Fibroblast of gingiva (primary cell): ENCODE measurements around the gene FALEC.
"Not testable (repeated sequence)": the region's sequence is repeated elsewhere in the genome, so short reads cannot be mapped to it uniquely, and the experiment has no call there.

ENCODE experiments used
- DNase-seq: peaks from one replicate; pipeline ENCODE4 v3.0.0-alpha.2; 2011; ENCODE audit warnings: low read depth

The FALEC gene

DNA sequence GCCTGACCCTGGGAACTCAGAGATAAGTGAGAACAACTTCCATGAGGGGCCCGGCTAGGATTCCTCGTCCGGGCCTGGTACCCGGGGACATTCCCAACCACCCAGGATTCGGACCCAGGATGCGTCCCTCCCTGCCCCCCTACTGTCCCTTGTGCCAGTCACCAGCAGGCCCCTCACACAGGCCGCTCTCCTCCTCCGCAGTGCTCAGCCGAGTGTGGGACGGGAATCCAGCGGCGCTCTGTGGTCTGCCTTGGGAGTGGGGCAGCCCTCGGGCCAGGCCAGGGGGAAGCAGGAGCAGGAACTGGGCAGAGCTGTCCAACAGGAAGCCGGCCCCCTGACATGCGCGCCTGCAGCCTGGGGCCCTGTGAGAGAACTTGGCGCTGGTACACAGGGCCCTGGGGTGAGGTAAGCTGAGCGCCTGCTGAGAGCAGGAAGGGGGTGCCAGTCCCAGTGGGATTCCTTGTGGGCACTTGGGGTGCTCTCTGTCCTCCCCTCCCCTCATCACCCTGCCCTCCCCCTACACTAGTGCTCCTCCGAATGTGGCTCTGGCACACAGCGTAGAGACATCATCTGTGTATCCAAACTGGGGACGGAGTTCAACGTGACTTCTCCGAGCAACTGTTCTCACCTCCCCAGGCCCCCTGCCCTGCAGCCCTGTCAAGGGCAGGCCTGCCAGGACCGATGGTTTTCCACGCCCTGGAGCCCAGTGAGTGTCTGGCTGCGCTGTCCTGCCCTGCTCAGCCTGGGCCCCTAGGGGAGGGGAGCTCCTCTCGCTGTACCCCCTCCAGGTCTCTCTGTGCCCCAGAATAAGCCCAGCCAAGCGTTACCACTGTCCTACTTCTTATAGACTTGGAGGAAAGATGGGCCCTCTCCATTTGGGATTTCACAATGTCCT lies 43.5 kb downstream of the FALEC start:
- no peak for DNase-seq

DNA sequence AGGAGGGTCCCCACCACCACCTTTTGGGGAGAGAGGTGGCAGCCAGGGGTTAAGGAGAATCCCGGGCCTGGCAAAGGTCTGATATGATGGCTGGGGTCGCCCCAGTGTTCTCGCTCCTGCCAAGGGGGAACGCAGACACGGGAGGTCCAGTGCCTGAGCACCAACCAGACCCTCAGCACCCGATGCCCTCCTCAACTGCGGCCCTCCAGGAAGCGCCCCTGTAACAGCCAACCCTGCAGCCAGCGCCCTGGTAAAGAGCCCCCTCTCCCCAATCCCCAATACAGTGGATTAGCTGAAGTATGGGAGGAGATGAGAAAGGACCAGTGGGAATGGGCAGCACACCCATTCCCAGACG lies 44.1 kb downstream of the FALEC start:
- no peak for DNase-seq

DNA sequence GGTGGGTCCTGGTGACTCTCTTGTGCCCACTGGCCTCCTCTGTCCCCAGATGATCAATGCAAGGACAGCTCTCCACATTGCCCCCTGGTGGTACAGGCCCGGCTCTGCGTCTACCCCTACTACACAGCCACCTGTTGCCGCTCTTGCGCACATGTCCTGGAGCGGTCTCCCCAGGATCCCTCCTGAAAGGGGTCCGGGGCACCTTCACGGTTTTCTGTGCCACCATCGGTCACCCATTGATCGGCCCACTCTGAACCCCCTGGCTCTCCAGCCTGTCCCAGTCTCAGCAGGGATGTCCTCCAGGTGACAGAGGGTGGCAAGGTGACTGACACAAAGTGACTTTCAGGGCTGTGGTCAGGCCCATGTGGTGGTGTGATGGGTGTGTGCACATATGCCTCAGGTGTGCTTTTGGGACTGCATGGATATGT lies 44.5 kb downstream of the FALEC start:
- peak; percentile 47 for DNase-seq

DNA sequence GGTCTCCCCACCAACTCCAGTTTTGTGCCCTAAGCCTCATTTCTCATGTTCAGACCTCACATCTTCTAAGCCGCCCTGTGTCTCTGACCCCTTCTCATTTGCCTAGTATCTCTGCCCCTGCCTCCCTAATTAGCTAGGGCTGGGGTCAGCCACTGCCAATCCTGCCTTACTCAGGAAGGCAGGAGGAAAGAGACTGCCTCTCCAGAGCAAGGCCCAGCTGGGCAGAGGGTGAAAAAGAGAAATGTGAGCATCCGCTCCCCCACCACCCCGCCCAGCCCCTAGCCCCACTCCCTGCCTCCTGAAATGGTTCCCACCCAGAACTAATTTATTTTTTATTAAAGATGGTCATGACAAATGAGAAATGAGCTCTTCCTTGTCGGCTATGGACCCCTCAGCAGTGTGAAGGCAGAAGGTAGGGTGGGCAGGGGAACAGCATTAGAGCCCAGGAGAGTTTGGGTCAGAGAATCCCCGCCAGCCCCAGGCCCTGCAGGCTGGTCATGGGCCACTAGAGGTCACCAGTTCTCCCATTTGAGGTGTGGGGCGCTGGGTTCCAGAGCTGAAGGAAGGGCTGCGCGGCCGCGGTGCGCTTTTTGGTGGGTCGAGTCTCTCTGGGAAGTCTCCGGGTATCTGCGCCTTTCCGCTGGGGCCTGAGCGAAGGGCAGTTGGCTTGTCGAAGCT lies 45.2 kb downstream of the FALEC start:
- no peak for DNase-seq

DNA sequence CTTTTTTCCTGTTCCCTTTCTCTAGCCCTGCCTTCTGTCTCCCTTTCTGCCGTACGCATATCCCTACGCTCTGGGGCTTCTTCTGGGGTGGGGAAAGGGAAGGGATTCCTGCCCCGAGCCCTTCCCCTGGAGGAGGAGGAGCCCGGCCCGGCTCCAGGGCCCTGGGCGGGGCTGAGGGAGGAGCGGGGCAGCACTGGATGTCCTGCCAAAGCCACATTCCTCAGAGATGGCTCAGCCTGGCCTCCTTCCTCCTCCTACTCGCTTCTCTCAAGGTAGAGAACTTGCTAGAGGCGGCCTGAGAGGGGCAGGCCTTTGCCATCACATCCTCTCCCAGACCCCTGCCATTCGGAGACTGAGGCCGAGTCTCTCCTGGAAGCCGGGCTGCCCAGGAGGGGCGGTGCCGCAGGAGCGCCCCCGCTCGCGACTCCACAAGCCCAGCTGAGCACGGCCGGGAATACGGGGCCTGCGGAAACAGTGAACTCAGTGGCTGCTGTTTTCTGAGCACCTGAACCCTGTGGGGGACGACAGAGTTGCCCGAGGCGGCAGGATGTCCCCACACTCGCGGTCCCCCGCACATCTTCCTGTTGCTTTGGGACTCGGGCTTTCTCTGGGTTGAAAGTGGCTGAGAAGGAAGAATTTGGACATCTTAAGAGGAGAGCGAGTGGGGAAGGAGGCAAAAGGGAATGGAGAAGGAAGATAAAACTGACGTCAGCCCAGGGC lies 45.9 kb downstream of the FALEC start:
- DNase-seq: peak; percentile 99

DNA sequence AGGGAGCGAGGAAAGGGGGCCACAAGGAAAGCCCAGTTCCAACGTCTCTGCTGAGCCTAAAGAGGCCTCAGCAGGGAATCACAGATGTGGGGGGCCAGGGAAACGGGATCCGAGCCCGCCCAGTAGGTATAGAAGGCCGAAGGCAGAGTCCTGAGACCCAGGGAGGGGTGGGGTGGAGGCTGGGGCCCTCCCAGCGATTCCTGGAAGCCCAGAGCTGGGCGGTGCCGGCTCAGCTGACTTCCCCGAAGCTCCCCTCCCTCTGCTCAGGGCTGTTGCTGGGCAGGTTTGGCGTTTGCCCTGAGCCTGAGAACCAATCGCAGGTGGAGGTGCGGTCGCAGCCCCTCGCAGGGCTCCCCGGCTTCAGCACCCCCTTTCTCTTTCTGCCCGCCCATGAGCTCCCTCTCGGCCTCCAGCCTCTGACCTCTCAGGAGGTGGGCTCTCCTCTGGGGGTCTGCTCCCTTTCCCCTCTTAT lies 46.5 kb downstream of the FALEC start:
- peak; percentile 96 for DNase-seq

DNA sequence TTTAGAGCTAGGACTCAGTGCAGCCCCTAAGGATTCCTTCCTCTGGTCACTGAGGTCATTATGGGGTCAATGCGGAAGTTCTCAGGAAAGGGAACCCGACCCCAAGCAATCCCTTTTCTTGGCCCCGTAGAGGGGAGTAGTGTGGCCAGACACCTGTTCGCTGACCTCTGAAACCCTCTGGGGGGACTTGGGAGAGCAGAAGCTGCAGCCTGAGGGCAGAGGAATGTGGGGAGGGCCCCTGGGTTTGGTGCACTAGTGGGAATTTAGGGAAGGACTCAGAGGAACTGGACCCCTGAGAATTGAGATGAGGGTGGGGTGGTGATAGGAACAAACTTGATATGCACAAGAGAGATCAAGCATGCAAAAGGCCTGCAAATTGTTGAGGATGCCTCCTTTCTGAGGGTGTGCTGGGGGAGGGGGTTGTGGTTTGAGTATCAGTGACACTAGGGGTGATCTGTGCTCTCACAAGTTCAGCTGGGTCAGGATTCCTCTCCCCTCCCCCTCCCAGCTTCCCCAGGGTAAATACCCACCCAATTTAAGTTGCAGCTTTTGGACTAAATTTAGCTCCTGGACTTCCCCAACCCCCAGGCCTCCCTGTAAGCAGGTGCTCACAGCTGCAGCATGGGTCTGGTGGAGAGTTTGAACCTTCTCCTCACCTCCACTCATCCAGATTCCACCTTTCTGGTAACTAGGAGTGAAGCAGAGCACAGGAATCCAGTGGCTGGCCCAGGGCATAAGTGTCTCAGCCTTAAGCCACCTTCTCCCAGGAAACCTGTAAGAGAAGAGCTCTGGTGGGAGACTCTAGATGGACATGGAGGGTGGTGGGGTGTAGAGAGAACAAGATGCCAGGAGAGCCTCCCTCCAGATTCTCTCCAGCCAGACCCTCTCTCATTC lies 47.1 kb downstream of the FALEC start:
- DNase-seq: peak; percentile 14

DNA sequence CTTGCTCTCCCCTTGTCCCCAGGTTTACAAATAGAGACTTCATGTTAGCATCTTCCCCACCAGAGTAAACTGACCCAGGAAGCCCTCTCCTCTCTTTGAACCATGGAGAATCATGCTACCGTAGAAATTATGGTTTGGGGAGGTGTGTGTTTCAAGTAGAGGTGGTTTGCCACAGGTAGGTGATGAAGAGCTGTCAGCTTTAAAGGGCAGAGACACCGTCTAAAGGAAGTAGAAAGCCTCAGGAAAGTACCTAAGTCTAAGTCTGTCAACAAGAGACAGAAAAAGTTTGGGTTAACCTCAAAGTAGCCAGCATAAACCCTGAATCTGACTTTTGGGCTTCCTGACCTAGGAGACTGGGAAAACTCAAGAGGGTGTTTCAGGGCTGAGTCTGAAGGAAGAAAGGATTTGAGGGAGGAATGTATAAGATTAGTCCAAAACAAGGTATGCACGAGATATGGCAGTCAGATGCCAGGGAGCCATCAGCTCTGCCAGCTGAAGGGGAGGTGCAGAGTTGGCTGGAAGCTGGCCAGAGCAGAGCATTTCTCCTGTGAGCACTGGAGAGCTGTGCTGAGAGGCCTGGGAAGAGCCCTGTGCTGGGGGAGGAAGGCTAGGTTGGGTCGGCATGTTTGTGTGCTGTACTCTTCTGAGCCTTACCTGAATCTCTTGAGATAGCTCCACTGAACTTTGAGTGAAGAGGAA lies 47.9 kb downstream of the FALEC start:
- peak; percentile 31 for DNase-seq

DNA sequence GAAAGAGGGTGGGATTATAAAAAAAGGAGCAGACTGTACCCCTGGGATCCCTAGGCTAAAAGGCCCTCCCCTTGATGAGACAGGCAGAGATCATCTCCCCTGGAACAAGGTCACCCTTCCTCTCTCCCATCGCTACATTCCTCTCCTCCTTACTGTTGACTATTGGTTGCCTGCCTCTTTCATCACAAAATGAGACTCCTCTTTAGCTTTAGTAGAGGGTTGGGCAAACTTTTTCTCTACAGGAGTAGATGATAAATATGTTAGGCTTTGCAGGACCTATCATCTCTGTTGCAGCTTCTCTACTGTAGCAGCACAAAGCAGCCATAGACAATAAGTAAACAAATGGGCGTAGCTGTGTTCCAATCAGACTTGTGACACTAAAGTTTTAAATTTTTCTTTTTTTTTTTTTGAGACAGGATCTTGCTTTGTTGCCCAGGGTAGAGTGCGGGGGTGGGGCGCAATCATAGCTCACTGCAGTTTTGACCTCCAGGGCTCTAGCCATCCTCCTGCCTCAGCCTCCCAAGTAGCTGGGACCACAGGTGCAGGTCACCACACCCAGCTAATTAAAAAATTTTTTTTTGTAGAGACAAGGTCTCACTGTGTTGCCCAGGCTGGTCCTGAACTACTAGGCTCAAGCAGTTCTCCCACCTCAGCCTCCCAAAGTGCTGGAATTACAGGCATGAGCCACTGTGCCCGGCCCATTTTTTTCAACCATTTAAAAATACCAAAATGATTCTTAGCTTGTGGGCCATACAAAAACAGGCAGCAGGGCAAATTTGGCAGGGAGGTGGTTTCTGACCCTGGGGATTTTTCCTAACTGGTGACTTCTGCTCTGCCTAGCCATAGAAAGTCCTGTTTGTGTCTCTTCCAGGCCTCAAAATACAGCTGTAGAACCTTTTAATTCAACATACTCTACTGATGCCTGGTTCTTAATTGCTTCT lies 48.8 kb downstream of the FALEC start:
- peak; percentile 52 for DNase-seq

DNA sequence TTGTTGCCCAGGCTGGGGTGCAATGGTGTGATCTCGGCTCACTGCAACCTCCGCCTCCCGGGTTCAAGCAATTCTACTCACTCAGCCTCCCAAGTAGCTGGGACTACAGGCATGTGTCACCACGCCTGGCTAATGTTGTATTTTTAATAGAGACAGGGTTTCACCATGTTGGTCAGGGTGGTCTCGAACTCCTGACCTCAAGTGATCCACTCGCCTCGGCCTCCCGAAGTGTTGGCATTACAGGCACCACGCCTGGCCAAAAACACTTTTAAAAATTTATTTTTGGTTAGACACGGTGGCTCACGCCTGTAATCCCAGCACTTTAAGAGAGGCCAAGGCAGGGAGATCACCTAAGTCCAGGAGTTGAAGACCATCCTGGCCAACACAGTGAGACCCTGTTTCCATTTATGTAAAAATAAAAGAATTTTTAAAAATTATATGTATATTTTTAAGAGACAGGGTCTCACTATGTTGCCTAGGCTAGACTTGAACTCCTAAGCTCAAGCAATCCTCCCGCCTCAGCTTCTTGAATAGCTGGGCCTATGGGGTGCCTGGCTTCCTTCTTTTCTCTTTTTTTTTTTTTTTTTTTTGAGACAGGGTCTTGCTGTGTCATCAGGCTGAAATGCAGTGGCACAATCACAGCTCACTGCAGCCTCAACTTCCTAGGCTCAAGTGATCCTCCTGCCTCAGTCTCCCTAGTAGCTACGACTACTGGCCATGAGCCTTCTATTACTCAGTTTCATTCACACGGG lies 49.9 kb downstream of the FALEC start:
- not testable (repeated sequence) for DNase-seq

DNA sequence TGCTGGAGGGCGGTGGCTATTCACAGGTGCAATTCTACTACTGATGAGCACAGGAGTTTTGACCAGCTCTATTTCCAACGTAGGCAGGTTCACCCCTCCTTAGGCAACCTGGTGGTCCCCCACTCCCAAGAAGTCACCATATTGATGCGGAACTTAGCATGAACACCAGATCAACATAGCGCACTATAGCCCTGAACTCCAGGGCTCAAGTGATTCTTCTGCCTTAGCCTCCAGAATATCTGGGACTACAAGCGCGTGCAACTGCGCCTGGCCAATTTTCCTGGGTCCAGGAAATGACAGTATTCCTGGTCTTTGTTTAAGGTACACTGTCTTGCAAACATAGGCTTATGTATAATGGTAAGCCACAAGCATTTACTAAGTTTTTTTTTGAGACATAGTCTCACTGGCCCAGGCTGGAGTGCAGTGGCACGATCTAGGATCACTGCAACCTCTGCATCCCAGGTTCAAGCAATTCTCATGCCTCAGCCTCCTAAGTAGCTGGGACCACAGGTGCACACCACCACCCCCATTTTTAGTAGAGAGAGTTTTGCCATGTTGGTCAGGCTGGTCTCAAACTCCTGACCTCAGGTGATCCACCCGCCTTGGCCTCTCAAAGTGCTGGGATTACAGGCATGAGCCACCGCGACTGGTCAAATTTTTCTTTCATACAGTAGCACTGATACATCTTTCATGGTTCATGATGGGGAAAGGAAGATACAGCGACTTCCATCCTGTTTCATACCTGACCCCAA lies 51.2 kb downstream of the FALEC start:
- no peak for DNase-seq

DNA sequence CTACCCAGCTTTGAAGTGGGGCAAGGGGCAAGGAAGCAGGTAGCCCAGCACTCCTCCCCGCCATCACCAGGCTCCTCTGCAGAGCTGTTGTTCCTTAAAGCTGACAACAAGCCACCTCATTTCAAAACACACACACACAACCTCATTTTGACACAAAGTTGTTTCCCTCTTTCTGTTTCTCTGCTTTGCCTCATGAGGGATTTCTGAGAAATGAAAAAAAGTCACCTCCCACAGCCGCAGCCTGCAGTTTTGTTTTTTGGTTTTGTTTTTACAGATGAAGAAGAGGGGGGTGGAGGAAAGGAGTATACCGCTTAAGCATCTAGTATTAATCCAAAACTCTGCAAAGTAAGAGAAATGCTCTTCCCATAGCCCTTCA lies 51.8 kb downstream of the FALEC start:
- peak; percentile 29 for DNase-seq

DNA sequence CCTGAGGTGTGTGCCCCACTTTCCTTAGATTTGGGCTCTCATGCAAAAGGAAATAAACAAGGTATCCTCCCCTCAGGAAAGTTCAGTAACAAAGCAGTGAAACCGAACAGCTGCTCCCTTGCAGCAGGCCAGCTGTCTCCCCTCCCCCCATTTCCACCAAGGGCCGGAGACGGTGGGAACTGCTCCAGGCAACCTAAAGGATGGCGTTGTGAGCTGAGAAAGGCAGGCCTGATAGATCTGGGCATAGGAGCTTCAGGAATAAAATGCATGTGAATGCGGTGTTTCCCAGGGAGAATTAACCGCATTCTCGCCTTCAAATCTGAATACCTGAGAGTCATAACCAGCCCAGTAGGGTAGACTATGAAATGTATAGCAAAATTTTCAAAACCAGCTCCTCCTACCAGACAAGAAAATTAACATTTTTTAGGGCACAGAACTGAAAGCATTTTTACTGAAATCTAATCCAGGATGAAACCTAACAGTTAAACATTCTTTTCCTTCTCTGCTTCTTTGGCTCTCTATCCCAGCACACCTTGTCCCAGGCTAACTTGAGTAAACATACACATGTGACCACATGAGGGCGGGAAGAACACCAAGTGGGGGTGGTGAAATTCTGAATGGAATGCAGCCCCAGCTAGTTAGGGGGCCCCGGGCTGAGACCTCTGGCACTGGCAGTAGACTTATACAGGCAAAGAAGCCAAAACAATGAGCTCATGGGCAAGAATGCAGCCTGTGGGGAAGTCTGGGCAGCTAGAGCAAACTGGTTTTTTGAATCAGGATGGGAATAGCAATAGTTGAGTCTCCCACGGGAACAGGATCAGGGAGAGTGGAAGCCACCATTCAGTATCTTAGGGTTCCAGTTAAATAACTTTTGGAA lies 52.4 kb downstream of the FALEC start:
- DNase-seq: peak; percentile 97

DNA sequence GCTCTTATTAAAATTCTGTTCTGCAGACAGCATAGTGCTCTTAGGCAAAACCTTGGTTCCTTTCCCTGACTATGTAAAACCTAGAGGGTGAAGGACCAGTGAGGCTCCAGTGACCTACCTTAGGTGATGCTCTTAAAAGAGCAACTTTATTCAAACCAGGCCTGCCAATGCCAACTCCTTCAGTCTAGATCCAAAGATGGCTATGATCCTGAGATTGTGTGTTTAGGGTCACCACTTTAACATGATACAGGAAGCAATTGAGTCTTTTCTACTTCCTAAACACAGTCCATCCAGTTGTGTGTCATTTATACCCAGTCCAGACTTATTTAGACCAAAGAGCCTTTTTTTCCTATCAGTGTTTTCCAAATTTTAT lies 53.0 kb downstream of the FALEC start:
- DNase-seq: no peak

DNA sequence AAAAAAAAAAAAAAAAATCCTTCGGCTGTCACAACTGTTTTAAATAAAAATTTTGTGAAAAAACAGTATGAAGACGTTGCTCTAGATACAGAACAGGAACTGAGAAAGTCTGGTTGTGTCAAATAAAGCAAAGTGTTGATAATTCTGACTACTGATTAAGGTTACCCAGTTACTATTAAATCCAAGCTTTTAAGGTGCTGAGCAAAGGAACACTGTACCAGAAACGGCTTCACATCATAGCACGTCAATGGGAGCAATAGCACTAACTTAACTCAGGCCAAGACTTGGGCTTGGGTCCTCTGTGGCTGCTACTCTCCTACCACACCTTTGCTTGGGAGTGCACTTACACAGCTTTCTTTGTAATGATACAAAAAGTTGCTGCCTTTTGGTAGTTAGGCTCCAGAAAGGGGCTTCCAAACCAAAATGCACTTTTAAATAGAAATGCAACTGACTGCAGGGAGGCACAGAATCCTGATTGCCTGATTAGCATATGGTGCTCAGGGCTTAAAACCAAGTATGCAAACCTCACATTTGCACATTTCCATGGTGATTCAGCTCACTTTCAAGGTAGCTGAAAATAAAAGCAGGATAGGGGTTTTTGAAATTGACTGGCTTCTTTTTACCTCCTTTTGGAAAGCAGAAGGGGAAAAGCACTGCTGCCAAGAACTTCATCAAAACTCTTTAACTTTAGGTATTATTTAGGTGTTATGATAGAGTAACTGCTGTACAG lies 57.5 kb downstream of the FALEC start:
- peak; percentile 39 for DNase-seq

DNA sequence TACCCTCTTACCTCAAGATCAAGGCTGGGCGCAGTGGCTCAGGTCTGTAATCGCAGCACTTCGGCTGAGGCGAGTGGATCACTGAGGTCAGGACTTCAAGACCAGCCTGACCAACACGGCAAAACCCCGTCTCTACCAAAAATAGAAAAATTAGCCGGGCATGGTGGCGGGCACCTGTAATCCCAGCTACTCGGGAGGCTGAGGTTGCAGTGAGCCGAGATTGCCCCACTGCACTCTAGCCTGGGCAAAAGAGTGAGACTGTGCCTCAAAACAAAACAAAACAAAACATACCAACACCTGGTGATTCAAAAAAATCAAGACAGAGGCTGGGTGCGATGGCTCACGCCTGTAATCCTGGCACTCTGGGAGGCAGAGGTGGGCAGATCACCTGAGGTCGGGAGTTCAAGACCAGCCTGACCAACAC lies 58.1 kb downstream of the FALEC start:
- DNase-seq: peak; percentile 41
